Liver (tissue), 9 donors: Measurements from ENCODE around the gene HOXA3. TPM values are rescaled to one million over a fixed set of nuclear protein-coding genes. Genes with fewer than 3 reads are reported as not detected.

ENCODE experiments used
- DNase-seq: peaks from one replicate; pipeline ENCODE4 v3.0.0-alpha.2; 2017; ENCODE audit warnings: low spot score
- H3K27ac ChIP-seq, 2 donors: one replicate each; pipeline ENCODE4 v1.7.0; 2013; ENCODE audit warnings: inconsistent platforms in 2 of 2, low read length in 2 of 2, control low read depth in 1 of 2, low read depth in 1 of 2, mild to moderate bottlenecking in 1 of 2
- H3K27me3 ChIP-seq, 4 donors: one replicate each; pipeline versions ENCODE4 v1.6.1 to v1.7.0; 2013; ENCODE audit warnings: low read length in 3 of 4, inconsistent platforms in 1 of 4, mild to moderate bottlenecking in 1 of 4, moderate library complexity in 1 of 4; ENCODE audit not compliant: control insufficient read depth in 4 of 4, insufficient read depth in 4 of 4
- H3K36me3 ChIP-seq, 4 donors: one replicate each; pipeline versions ENCODE4 v1.6.1 to v1.7.0; 2013; ENCODE audit warnings: low read length in 3 of 4, mild to moderate bottlenecking in 3 of 4, low read depth in 1 of 4, moderate library complexity in 1 of 4; ENCODE audit not compliant: control insufficient read depth in 4 of 4, insufficient read depth in 3 of 4
- H3K4me1 ChIP-seq, 4 donors: one replicate each; pipeline versions ENCODE4 v1.6.1 to v1.7.0; 2013; ENCODE audit warnings: low read length in 3 of 4, mild to moderate bottlenecking in 3 of 4, moderate library complexity in 1 of 4; ENCODE audit not compliant: control insufficient read depth in 4 of 4, insufficient read depth in 4 of 4
- H3K4me3 ChIP-seq, 3 donors: one replicate each; pipeline versions ENCODE4 v1.6.1 to v1.7.0; 2013; ENCODE audit warnings: low read length in 3 of 3, control low read depth in 1 of 3, low read depth in 1 of 3, mild to moderate bottlenecking in 1 of 3
- H3K9ac ChIP-seq, 2 donors: one replicate each; pipeline ENCODE4 v1.7.0; 2013; ENCODE audit warnings: low read length in 2 of 2, mild to moderate bottlenecking in 2 of 2, moderate library complexity in 2 of 2, control low read depth in 1 of 2, low read depth in 1 of 2
- H3K9me3 ChIP-seq, 4 donors: one replicate each; pipeline versions ENCODE4 v1.6.1 to v1.7.0; 2013; ENCODE audit warnings: low read length in 3 of 4; ENCODE audit not compliant: control insufficient read depth in 4 of 4
- EGR1 ChIP-seq, 2 donors: IDR thresholded peaks; 2 replicates each; pipeline ENCODE4 v1.6.1; 2016 to 2018; ENCODE audit warnings: antibody characterized with exemption in 2 of 2, low read depth in 2 of 2
- FOXA1 ChIP-seq: IDR thresholded peaks from 2 replicates; pipeline ENCODE4 v1.6.1; 2016; ENCODE audit warnings: antibody characterized with exemption
- FOXA2 ChIP-seq: IDR thresholded peaks from 2 replicates; pipeline ENCODE4 v1.6.1; 2016; ENCODE audit warnings: antibody characterized with exemption
- GABPA ChIP-seq, 2 donors: IDR thresholded peaks in 1 of 2; conservative IDR thresholded peaks in 1 of 2; 2 replicates each; pipeline ENCODE4 v1.6.1; 2016; ENCODE audit warnings: antibody characterized with exemption in 2 of 2, mild to moderate bottlenecking in 1 of 2, moderate library complexity in 1 of 2
- HNF4A ChIP-seq, 2 donors: conservative IDR thresholded peaks; 2 replicates each; pipeline ENCODE4 v1.6.1; 2016; ENCODE audit warnings: antibody characterized with exemption in 2 of 2, mild to moderate bottlenecking in 2 of 2
- HNF4G ChIP-seq: IDR thresholded peaks from 2 replicates; pipeline ENCODE4 v1.6.1; 2016; ENCODE audit warnings: antibody characterized with exemption
- JUND ChIP-seq, 2 donors: IDR thresholded peaks; 2 replicates each; pipeline ENCODE4 v1.6.1; 2016; ENCODE audit warnings: antibody characterized with exemption in 2 of 2
- NR2F2 ChIP-seq: IDR thresholded peaks from 2 replicates; pipeline ENCODE4 v1.6.1; 2016; ENCODE audit warnings: antibody characterized with exemption
- RAD21 ChIP-seq, 2 donors: IDR thresholded peaks; 2 replicates each; pipeline ENCODE4 v1.6.1; 2016; ENCODE audit warnings: antibody characterized with exemption in 2 of 2, mild to moderate bottlenecking in 2 of 2
- RXRA ChIP-seq, 2 donors: IDR thresholded peaks; 2 replicates each; pipeline ENCODE4 v1.6.1; 2017 to 2018; ENCODE audit warnings: antibody characterized with exemption in 2 of 2, mild to moderate bottlenecking in 1 of 2
- SP1 ChIP-seq: IDR thresholded peaks from 2 replicates; pipeline ENCODE4 v1.6.1; 2018; ENCODE audit warnings: antibody characterized with exemption, mild to moderate bottlenecking
- YY1 ChIP-seq: IDR thresholded peaks from 2 replicates; pipeline ENCODE4 v1.6.1; 2016; ENCODE audit warnings: antibody characterized with exemption, mild to moderate bottlenecking
- WGBS: extraction: QIAGEN DNeasy Blood & Tissue Kit; methylation state at CpG from one replicate; pipeline ENCODE4 v1.1.7; 2013; 5-methylcytosine and 5-hydroxymethylcytosine counted together
- polyA plus RNA-seq, 2 donors: library from polyadenylated mRNA; stranded (reverse) in 1 of 2; unstranded in 1 of 2; fragments of 200-250 nt in 1 of 2; fragments of >200 nt in 1 of 2; fragmentation: Nextera tagmentation in 1 of 2; extraction: Ambion mirVana in 1 of 2; gene quantifications; one replicate each; pipeline versions ENCODE4 v1.2.1 to v1.2.3, GENCODE V29; 2013 to 2015
- total RNA-seq, 2 donors: library from RNA; depleted of rRNA; stranded (reverse); fragments of >200 nt; gene quantifications; one replicate each; pipeline ENCODE4 v1.2.3, GENCODE V29; 2014
- TF ChIP-seq, protein P1 (sequence below): IDR thresholded peaks from 2 replicates; pipeline ENCODE4 v1.6.1; 2016; ENCODE audit warnings: antibody characterized with exemption
- TF ChIP-seq, protein P2 (sequence below): IDR thresholded peaks from 2 replicates; pipeline ENCODE4 v1.6.1; 2016; ENCODE audit warnings: antibody characterized with exemption
- TF ChIP-seq, protein P3 (sequence below): fragments of 150-350 bp; IDR thresholded peaks from 2 replicates; pipeline ENCODE4 v1.5.1; 2017; ENCODE audit warnings: improper control_type of control experiment, low read depth, low read length; ENCODE audit not compliant: missing input control
- TF ChIP-seq, protein P4 (sequence below): IDR thresholded peaks from 2 replicates; pipeline ENCODE4 v1.6.1; 2016; ENCODE audit warnings: antibody characterized with exemption
- donor health status: healthy.
- donor health status: healthy.
- donor health status: healthy.
- donor health status: healthy.
- donor health status: healthy.

The HOXA3 gene
- total and polyA plus RNA-seq, 4 donors: 0.11 to 0.28 (median 0.20) TPM

DNA sequence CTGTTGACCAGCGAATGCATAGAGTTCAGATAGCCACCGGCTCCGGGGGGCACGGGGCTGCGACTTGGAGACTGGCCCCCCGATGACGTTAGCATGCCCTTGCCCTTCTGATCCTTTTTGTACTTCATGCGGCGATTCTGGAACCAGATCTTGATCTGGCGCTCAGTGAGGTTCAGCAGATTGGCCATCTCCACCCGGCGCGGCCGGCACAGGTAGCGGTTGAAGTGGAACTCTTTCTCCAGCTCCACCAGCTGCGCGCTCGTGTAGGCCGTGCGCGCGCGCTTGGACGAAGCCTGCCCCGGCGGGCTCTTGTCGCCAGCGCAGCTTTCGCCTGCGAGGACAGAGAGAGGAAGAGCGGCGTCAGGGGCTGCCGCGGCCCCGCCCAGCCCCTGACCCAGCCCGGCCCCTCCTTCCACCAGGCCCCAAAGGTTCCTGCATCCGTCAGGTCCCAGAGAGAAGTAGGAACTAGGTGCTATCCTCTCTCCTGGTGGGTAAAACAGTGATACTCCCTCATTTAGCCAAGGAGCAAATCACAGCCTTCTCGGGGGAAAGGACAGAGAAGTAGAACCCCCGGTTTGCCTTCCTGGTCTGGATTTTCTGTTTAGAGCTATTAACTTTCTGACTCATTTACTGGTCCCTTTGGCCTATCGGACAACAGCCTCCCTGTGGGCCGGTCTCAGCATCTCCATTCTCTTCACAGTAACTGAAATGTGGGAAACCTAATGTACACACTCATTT, 43.8 kb downstream of the HOXA3 start:
- H3K27ac ChIP-seq: peak overlapping the region; percentile 71
- no peak for DNase-seq
- H3K36me3 ChIP-seq: no peaks in the 10 kb centered on the region
- peaks cover 0 to 3% (median 1%) of the 10 kb centered on the region in 4 donors for H3K4me1 ChIP-seq
- no peak overlapping the region for H3K9ac ChIP-seq
- H3K4me3 ChIP-seq: no peak overlapping the region
- H3K27me3 ChIP-seq: peaks cover 0 to 31% (median 5%) of the 10 kb centered on the region in 4 donors
- no peak for TF ChIP-seq JUND (IDR thresholded peaks at IDR 0.05)
- TF ChIP-seq, protein P1, sequence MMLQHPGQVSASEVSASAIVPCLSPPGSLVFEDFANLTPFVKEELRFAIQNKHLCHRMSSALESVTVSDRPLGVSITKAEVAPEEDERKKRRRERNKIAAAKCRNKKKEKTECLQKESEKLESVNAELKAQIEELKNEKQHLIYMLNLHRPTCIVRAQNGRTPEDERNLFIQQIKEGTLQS: no peak
- no peak for TF ChIP-seq SP1
- no peak for TF ChIP-seq FOXA2
- no peak for TF ChIP-seq FOXA1
- no peak for TF ChIP-seq EGR1 (IDR thresholded peaks at IDR 0.05; ENCODE audit: low read depth in 2 of 2)
- no peak for TF ChIP-seq NR2F2
- TF ChIP-seq HNF4A (conservative IDR thresholded peaks at IDR 0.05): no peak
- TF ChIP-seq, protein P2, sequence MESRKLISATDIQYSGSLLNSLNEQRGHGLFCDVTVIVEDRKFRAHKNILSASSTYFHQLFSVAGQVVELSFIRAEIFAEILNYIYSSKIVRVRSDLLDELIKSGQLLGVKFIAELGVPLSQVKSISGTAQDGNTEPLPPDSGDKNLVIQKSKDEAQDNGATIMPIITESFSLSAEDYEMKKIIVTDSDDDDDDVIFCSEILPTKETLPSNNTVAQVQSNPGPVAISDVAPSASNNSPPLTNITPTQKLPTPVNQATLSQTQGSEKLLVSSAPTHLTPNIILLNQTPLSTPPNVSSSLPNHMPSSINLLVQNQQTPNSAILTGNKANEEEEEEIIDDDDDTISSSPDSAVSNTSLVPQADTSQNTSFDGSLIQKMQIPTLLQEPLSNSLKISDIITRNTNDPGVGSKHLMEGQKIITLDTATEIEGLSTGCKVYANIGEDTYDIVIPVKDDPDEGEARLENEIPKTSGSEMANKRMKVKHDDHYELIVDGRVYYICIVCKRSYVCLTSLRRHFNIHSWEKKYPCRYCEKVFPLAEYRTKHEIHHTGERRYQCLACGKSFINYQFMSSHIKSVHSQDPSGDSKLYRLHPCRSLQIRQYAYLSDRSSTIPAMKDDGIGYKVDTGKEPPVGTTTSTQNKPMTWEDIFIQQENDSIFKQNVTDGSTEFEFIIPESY: no peak
- no peak for TF ChIP-seq GABPA (IDR thresholded peaks at IDR 0.05 in 1 of 2, conservative IDR thresholded peaks at IDR 0.05 in 1 of 2)
- no peak for TF ChIP-seq YY1
- TF ChIP-seq, protein P3, sequence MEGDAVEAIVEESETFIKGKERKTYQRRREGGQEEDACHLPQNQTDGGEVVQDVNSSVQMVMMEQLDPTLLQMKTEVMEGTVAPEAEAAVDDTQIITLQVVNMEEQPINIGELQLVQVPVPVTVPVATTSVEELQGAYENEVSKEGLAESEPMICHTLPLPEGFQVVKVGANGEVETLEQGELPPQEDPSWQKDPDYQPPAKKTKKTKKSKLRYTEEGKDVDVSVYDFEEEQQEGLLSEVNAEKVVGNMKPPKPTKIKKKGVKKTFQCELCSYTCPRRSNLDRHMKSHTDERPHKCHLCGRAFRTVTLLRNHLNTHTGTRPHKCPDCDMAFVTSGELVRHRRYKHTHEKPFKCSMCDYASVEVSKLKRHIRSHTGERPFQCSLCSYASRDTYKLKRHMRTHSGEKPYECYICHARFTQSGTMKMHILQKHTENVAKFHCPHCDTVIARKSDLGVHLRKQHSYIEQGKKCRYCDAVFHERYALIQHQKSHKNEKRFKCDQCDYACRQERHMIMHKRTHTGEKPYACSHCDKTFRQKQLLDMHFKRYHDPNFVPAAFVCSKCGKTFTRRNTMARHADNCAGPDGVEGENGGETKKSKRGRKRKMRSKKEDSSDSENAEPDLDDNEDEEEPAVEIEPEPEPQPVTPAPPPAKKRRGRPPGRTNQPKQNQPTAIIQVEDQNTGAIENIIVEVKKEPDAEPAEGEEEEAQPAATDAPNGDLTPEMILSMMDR: no peak
- TF ChIP-seq RAD21 (IDR thresholded peaks at IDR 0.05): no peak
- no peak for TF ChIP-seq RXRA (IDR thresholded peaks at IDR 0.05)
- no peak for TF ChIP-seq HNF4G
- WGBS: 23% methylated on average over 41 of the region's 41 CpGs
- H3K9me3 ChIP-seq: no peaks in the 10 kb centered on the region

DNA sequence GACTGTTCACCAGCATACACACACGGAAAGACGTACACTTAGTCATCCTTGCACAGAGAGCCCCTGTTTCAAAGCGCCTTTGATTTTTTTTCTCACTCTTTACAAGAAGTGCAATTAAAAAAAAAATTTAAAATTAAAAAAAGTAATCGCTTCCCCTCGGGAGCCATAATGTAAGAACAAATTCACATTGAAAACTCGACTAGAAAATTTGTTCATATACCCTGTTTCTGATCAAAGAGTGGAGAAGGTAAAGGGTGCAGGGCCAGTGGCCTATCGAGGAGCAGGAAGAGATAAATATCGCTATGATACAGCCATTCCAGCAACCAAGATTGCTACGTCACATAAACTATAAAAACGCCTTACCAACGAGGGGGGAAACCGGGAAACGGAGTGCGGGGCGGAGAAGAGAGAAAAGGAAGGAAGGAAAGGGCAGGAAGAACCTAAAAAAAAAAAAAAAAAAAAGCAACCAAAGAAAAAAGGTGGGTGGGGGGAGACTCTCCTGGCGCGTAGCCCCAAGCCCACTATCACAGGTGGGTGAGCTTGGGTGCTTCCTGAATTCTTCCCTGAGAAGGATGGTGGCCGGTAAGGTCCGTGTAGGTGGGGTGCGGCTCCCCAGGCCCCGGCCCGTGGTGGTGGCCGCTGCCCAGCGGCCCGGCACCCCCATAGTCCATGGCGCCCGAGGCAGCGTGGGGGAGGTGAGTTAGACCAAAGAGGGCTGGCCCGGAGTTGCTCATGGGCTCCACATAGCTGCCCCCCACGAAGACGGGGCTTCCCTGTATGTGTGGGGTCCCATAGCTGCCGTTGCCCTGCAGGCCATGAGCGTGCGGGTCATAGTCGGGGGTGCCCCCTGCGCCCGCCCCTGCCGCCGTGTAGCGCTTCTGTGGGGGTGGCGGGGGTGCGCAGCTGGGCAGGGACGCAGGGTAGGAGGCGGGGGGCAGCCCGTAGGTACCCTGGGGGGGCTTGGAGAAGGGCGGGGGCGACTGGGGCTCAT, 44.7 kb downstream of the HOXA3 start:
- no peak overlapping the region for H3K9ac ChIP-seq
- TF ChIP-seq RAD21 (IDR thresholded peaks at IDR 0.05) (no peak), HNF4G (no peak), YY1 (no peak)
- TF ChIP-seq, protein P4, sequence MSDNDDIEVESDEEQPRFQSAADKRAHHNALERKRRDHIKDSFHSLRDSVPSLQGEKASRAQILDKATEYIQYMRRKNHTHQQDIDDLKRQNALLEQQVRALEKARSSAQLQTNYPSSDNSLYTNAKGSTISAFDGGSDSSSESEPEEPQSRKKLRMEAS: no peak
- TF ChIP-seq, protein P3: no peak
- peaks cover 0 to 31% (median 7%) of the 10 kb centered on the region in 4 donors for H3K27me3 ChIP-seq
- no peaks in the 10 kb centered on the region for H3K36me3 ChIP-seq
- peak; percentile 27 for DNase-seq
- 23% methylated on average over 47 of the region's 47 CpGs for WGBS
- no peaks in the 10 kb centered on the region for H3K9me3 ChIP-seq
- no peak overlapping the region for H3K4me3 ChIP-seq
- peaks cover 0 to 3% (median 1%) of the 10 kb centered on the region in 4 donors for H3K4me1 ChIP-seq
- peak overlapping the region; percentile 71 for H3K27ac ChIP-seq
